Stimulated activated CD8-positive, alpha-beta memory T cell treated with anti-CD3 and anti-CD28 coated beads, Interleukin-4, amount 100 ng/mL, for 4 hours (primary cell): ENCODE data around the gene DIAPH3.
"Not testable (repeated sequence)": the region's sequence is repeated elsewhere in the genome, so short reads cannot be mapped to it uniquely, and the experiment has no call there.

Source experiments
- DNase-seq, 2 donors: peaks; one replicate each; pipeline ENCODE4 v3.0.0-alpha.2; 2020; ENCODE audit warnings: low read depth in 2 of 2, low spot score in 1 of 2

DIAPH3 gene

DNA sequence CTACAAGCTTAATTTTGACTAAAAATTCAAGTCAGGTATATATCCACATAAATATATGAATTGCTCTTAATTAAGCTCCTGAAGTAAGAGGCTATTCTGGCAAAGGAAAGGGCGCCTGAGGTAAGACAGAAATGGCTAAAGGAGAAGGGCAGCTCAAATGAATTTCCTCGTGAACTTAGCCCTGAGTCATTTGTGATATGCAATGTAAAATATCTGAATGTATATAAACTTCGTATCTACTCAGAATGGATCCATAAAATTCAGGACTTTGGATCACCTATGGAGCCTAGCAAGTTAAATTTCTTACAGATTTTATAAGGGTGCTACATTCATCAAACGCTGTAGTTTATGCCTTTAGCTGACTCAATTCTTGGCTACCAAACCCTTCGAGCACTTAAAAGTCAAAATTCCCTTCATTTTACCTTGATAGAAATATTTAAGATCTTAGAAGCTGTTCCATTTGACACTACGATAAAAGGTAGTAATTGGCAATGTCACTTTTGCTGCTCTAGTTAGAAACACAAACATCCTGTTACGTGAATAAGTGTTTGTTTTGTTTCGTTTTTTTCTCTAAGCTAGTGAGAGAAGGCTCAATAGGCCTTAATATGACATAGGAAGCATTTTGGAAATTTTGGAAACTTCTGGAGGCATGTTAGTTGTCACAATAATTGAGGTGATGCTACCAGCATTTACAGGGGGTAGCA, 69.2 kb downstream of the DIAPH3 start:
- no peak for DNase-seq

DNA sequence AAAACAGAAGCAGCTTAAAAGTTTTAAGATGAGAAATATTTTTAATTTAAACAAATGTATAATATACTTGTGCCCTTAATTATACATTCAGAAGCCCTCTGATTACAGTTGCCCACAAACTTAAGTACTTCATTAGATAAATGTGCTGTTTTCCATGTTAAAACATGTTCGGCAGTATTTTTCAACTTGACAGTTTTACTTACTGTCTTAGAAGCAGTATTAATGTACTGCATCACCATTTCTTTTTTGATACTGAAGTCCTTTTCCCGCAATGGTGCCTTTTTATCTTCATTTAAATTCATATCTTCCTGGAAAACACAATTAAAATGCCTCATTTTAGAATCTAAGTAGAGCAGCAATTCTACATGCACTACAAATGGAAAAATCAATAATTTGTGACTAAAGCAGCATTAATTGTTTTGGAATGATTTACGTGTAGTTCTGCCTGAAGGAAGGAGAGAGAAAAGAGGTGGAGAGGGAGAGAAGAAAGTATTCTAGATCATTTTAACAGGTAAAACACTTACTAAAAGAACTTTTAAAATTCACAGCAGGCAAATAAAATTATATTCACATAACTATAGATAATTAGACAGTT, 70.2 kb downstream of the DIAPH3 start:
- DNase-seq, result no peak

GRCh38 chr13:60091573-60091972, 72.2 kb downstream of the DIAPH3 start:
- no peak for DNase-seq

DNA sequence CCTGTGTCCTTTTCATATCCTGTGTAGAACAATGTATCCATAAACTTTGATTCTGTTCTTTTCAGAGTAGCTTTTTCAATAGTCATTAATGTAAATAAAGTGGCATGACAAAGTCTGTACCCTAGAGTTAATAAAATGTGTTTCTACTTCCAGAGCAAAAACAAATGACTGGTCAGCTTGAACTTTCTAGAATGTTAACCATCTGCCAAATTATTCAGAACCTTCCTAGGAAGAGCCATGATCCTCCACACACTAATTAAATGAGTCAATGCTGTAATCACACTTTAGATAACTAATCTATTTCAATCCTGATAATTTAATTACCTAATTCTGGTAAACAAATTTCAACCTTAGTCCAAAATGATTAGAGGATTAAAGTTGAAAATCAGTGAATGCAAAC, 73.2 kb downstream of the DIAPH3 start:
- DNase-seq, result no peak

GRCh38 chr13:60083780-60084179, 79.9 kb downstream of the DIAPH3 start:
- not testable (repeated sequence) for DNase-seq

DNA sequence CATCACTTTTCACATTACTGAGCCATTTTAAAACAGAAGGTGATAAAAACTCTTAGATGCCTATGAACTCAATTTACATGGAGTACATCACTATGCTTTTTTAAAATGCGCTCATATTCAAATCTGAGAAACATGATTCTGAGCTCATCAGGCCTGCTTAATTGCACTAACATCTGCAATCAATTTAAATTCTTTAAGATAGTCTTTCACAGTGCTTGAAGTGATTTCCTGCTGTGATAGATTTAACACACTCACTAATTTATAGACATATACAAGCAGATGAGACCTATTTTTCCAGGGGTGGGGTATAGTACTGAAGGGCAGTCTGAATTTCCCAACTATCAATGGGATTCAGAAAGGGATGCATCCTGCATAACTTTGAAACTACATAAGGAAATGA, 82.9 kb downstream of the DIAPH3 start:
- no peak for DNase-seq

DNA sequence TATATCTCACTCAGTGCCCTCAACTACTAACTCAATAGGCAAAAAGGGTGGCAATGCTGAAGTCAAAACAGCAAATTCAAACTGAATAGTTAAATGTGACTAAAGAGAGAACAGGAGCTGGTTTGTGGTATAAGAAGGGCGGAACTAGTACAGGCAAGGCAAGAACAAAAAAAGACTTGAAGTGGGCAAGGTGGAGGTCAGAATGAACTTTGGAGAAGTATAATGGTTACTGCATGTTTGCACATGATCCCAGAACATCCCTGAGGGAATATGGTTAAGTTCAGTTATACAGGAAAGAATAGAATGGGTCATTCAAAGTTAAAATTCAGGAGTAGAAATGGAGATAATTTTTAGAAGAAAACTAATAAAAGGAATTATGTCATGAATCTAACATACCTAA, 85.5 kb downstream of the DIAPH3 start:
- no peak for DNase-seq

DNA sequence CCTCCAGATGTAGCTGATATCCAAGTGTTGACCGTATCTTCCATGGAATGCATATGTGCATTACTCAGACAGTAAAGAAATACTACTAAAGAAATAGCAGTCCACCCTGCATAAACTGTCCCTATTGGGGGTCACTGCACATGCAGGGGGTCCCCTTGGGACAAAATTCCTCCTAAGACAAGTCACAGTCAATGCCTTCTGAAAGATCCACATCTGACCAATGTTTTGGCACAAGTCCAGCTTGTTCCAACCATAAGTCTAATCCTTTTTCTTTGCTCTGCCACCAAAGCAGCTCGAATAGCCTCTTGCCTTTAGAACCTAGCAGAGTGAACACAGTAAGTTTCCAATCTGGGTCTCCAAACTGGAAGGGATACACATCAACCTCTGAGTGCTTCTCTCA, 87.9 kb downstream of the DIAPH3 start:
- DNase-seq, result no peak

DNA sequence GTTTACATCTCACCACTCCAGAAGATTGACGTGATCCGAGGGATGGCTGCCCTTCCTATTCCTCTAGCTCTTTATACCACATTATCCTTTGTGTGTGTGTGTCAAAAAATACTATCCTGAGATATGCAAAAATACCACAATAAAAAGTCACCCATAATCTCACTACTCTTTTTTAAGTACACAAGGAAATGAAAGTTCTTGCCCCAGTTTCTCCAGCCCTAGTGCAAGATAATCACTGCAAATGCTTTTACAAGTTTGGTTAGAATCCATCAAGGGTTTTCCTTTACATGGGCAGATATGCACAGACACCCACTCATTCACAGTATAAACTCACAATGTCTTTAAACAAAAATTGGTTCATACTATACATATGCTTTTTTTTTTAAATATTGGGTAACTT, 89.3 kb downstream of the DIAPH3 start:
- no peak for DNase-seq

GRCh38 chr13:60066226-60066625, 97.5 kb downstream of the DIAPH3 start:
- no peak for DNase-seq

GRCh38 chr13:60062502-60062901, 101.2 kb downstream of the DIAPH3 start:
- DNase-seq, result no peak

DNA sequence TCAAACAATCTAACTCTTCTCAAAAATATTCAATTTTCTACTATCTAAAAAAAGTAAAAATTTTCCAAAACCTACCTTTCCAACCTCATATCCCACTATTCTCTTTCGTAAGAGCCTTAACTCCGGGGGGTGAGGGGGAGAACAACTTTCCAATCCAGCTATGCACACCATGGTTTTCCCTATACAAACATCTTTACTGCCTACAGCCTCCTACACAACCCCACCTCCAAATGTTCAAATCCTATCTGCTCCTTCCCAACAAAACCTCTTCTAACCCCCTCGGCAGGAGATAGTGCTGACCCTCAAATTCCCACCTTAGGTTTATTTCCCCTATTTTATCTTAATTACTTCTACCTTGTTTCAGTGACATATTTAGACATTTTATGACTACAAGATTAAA, 102.0 kb downstream of the DIAPH3 start:
- no peak for DNase-seq

DNA sequence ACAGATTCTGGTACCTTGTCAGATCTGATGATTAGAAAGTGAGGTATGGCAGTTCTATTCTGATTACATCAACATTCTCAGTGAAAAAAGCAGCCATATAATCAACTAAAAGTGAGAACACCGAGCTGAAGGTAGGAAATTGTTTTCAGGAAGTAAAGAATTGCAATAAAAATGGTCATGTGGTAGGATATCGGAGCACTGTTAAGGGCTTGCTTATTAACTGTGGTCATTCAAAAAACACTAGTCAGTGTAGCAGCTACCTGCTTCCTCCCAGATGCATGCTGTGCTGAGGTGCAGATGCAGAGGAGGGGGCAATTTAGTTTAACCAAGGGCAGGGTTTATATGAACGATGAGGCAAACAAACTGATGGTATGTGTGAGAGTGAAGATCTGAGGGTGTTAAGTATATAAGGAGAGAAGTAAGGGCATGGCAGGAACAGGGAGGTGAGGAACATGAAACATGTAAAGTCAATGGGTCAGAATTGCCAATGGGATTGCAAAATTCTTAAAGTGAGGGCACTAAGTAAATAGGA, 111.9 kb downstream of the DIAPH3 start:
- DNase-seq, result no peak

GRCh38 chr13:60048353-60048752, 115.4 kb downstream of the DIAPH3 start:
- not testable (repeated sequence) for DNase-seq

- no peak for DNase-seq
These were observed 115.8 kb downstream of the DIAPH3 start for GRCh38 chr13:60047918-60048317.

GRCh38 chr13:60044321-60044720, 119.4 kb downstream of the DIAPH3 start:
- no peak for DNase-seq

GRCh38 chr13:60043262-60043661, 120.5 kb downstream of the DIAPH3 start:
- DNase-seq, result no peak

- not testable (repeated sequence) for DNase-seq
These were observed 123.1 kb downstream of the DIAPH3 start for GRCh38 chr13:60040668-60041067.

DNA sequence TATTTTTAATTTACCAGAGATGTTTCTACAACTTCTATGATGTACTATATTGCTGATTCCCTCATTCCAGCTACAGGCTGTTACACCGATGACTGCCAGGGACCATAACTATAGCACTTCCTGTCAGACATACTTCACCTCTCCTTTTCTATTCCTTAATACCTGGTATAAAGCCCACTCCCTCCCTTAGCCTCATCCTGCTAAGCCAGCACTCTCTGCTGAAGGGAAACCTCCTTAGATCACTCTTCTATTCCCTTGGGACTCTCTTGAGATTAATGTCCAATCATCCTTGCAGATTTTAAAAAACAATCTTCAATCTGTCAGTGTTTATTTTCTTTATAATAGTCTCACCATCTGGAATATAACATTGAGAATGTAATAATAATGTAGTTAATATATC, 127.9 kb downstream of the DIAPH3 start:
- DNase-seq, result no peak

GRCh38 chr13:60032851-60033250, 130.9 kb downstream of the DIAPH3 start:
- no peak for DNase-seq

- DNase-seq, result no peak
These were observed 135.7 kb downstream of the DIAPH3 start for GRCh38 chr13:60028021-60028420.

DNA sequence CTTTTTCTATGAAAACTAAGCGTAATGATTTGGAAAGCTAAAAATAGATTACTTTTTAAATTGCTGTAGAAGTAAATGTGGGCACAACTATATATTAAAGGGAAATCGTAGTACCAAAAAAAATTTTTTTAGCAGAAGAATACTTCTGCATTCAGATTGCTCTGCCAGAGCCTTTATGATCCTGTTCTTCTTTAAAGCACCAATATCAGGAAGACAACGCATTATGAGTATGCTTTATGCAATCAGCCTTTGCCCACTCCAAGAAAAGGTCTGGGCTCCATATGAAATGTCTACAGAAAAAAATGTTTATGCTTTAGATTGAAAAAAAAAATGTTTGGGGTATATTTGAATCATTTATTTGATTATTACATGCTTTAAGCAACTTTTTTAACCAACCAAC, 137.4 kb downstream of the DIAPH3 start:
- no peak for DNase-seq

DNA sequence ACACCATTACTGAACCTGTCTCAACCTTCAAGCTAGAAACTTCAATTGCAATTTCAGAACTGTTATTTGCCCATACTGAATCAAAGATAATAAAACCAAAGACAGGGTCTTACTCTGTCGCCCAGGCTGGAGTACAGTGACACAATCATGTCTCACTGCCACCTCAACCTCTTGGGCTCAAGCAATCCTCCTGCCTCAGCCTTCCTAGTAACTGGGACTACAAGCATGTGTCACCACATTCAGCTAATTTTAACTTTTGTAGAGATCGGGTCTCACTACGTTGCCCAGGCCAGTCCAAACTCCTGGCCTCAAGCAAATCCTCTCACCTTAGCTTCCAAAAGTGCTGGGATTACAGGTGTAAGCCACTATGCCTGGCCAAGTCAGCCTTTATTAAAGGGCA, 143.4 kb downstream of the DIAPH3 start:
- no peak for DNase-seq
